OCI-M1 (cell line): Measurements from ENCODE around the gene CT83.

Experiments used
- DNase-seq: peaks from one replicate; lab custom pipeline; 2025; lab: John Stamatoyannopoulos, UW

Gene CT83, protein sequence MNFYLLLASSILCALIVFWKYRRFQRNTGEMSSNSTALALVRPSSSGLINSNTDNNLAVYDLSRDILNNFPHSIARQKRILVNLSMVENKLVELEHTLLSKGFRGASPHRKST

DNA sequence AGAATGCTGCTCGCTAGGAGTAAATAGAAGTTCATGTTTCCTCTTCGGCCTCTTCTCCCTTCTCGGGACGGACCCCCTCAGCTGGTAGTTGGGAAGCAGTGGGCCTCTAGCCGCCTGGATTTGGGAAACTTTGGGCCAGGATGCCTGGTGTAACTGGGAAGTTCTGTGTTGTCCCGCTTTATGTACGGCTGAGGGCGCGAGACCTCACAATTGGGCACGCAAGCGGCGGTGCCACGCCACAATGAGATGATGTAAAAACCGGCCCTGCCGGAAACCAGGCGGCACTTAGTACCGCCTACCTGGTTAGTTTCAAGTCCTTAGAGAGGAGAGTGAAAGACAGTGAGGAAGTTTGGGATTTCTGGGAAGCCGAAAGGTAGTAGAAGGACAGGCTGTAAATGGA is at the start of gene CT83:
TSS of gene CT83 (minus strand) at position 155 of the 400 bp plus-strand sequence. CDS start at position 35, 120 bp downstream.
- no peak for DNase-seq

DNA sequence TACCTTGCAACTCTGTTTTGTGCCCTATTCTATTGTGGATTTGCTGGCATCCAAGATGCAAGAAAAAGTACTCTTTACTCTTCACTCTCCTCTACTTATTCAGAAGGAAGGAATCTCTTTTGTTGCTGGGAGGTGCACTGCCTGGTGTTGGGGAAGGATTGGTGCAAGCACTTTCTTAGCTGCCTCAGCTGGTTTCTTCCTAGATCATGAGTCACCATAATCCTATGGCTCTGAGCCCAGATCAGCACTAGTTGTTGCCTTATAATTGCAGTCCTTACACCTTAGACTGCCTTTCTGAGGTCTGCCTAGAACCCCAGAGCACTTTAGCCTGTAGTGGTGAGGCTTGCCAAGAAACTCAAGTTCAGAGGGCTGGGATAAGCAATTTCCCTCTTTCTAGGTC is 37.0 kb upstream of the CT83 start:
- peak; percentile 13 for DNase-seq

DNA sequence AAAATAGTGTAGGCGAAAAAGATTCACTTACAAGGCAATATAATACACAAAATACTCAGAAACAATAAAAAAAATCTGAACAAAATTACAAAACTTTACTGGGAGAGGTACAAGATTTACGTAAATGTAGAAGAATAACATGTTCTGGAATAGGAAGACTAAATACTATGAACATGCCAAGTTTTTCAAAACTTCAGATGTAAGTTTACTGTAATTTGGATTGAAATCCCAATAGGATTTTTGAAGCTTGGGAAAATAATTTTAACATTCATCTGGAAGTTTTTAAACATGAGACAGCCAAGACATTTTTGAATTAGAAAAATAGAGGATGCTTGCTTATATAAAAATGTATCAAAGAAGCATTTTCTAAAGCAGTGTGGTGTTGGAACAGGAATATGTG is 30.5 kb upstream of the CT83 start:
- no peak for DNase-seq

DNA sequence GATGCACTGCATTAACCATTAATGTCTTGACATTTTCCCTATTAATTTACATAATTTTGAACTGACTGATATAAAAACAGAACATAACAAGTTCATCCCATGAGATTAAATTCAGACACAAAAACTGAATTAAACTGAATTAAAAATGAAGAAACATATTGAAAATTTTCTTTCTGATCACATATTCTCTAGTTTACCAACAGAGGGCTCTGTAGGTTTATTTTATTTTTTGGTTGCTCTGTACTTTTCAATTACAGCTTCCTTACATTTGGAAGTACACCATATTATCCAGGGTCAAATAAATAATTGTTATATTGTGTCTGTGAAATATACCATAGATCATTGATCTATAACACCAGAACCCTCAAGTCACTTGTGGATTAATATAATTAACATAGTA is 27.3 kb upstream of the CT83 start:
- peak; percentile 23 for DNase-seq

DNA sequence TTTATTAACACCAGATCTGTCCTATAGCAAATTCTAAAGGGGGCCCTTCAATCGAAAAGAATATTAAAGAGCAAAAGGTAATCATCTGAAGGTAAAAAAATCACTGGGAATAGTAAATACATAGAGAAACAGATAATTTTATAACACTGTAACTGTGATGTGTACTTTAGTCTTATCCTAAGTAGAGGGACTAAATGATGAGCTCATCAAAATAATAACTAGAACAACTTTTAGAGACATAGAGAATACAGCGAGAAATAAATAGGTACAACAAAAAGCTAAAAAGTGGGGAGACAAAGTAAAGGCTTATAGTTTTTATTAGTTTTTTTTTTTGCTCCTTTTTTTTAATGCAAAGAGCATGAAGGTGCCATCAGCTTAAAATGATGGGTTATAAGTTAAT is 17.3 kb upstream of the CT83 start:
- DNase-seq, result no peak

DNA sequence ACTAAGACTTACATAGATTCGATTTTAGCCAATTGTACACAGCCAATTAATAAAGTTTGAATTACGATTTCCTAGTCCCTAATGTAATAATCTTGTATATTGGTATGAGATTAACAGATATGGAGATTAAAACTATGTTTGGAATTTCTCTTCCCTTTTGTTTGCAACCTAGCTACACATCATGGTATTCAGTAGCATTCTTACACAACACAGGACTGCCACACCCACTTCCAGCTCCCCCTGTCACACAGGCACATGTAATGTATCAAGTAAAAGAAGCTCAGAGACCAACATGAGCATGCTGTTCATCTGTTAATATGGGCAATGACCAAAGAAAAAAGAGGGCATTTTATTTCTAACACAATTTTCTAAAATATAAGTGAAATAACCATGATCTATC is 13.6 kb downstream of the CT83 start:
- no peak for DNase-seq

DNA sequence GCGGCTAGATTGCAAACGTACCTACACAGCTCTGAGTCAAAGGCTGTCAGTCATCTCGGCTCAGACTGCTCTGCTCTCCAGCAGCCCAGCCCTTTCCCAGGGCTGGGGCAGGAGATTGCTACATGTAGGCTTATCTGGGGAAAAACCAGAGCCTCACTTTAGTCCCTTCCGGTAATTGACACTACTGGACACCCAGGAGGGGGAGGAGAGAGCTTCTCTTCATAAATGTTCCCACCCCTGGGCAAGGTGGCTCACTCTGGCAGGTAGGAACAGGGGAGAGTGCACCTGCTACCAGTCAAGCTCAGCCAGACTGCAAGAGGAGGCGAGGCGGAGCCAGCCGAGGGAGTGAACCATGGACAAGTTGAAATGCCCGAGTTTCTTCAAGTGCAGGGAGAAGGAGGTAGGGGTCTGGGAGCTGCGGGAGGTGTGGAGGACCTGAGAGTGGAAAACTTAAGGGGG is 26.4 kb downstream of the CT83 start, which contains the start of gene SLC6A14:
TSS of gene SLC6A14 (plus strand) at position 249 of the 459 bp plus-strand sequence. CDS start at position 353, 104 bp downstream.
- peak; percentile 13 for DNase-seq

DNA sequence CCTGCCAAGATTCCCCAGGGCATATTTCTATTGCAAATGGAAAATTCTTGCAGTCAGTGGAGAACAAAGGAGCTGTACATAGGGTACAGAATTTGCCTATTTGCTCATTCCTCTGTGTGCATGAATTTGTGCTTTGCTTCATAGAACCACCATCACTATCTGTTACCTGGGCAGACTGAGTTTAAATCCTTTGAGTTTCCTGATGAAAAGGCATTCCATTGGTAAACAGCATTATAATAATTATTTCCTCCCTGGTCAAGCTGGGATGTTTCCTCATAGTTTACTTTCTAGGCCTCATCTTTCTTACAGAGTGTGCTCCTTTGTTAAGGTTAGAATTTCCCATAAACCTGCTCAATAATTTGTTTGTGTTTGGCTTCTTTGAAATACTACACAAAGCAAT is 27.2 kb downstream of the CT83 start:
- no peak for DNase-seq

DNA sequence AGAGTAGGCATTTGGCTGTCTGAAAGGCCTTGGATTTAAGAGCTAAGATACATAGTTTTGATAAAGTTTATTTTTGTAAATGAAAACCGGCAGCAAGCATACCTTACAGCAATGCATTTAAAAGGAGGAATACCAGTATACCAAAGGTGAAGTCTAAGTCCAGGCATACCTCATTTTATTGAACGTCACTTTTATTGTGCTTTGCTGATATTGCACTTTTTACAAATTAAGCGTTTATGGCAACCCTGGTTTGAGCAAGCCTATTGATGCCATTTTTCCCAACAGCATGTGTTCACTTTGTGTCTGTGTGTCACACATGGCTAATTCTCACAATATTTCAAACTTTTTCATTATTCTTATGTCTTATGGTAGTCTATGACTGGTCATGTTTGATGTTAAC is 34.8 kb downstream of the CT83 start:
- no peak for DNase-seq

DNA sequence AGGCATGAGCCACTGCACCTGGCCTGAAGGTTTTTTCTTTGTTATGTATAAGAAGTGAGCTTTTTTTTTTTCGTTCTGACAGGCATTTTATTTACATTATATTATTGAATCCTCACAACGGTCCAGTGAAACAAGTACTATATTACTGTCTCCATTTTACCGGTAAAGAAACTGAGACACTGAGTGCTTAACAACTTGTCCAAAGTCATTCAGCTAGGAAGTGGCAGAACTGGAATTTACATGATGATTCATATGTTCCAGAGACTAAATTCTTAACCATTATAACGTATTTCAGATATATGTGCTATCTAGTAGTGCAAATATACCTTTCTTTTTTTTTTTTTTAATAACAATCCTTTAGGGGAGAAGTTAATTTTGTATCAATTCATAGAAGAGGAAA is 44.8 kb downstream of the CT83 start:
- no peak for DNase-seq

- DNase-seq, result no peak
Measured at GRCh38 chrX:116417214-116417613, 45.6 kb downstream of the CT83 start.

- DNase-seq, result no peak
Measured at GRCh38 chrX:116413273-116413672, 49.5 kb downstream of the CT83 start.
